ENCODE results near the gene PHPT1. TPM values are rescaled to one million over a fixed set of nuclear protein-coding genes. Genes with fewer than 3 reads are reported as not detected.

Gene PHPT1
- total RNA-seq, 1 donor: 105 TPM

DNA sequence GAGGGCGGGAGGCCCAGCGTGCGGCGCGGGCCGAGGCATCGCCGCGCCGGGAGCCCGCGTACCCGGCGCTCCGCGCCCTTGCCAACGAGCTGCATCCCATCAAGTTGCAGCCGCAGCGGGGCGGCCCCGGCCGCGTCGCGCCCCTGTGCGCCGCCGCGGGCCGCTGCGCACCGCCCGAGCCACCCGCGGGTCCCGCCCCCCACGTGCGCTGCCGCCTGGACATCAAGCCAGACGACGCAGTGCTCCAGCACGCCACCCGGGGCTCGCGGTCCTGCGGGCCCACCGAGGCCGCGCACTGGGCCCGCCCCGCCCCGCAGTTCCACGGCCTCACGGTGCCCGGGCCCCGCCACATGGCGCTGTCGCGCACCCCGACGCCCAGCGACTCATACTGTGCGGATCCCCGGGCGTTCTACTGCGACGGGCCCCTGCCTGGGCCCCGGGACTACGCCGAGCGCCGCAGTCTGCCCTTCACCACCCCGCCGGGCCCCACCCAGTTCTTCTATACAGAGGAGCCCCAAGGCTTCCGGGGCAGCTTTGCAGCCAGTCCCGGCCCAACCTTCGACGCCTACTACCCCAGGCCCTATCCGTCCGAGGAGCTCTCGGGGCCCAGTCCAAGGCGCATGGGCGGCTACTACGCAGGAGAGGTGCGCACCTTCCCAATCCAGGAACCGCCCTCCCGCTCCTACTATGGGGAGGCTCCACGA is 4.3 kb upstream of the PHPT1 start:
- H3K4me3 ChIP-seq (ENCODE audit: low read depth, low read length): no peak overlapping the region
- DNase-seq (ENCODE audit: low read depth): no peak
- no peak for TF ChIP-seq CTCF (IDR thresholded peaks at IDR 0.05; ENCODE audit: insufficient read depth, low read depth, low read length)

GRCh38 chr9:136845465-136846260 is 3.5 kb upstream of the PHPT1 start:
- no peak for TF ChIP-seq CTCF (IDR thresholded peaks at IDR 0.05; ENCODE audit: insufficient read depth, low read depth, low read length)
- no peak for DNase-seq (ENCODE audit: low read depth)
- H3K4me3 ChIP-seq (ENCODE audit: low read depth, low read length): no peak overlapping the region

GRCh38 chr9:136846376-136847087 is 2.7 kb upstream of the PHPT1 start:
- TF ChIP-seq CTCF (IDR thresholded peaks at IDR 0.05; ENCODE audit: insufficient read depth, low read depth, low read length): no peak
- no peak for DNase-seq (ENCODE audit: low read depth)
- H3K4me3 ChIP-seq (ENCODE audit: low read depth, low read length): no peak overlapping the region

- TF ChIP-seq CTCF (IDR thresholded peaks at IDR 0.05; ENCODE audit: insufficient read depth, low read depth, low read length): no peak
- peak overlapping the region; percentile 99 for H3K4me3 ChIP-seq (ENCODE audit: low read depth, low read length)
- peak; percentile 79 for DNase-seq (ENCODE audit: low read depth)
Measured at GRCh38 chr9:136847088-136847825, 2.0 kb upstream of the PHPT1 start.

DNA sequence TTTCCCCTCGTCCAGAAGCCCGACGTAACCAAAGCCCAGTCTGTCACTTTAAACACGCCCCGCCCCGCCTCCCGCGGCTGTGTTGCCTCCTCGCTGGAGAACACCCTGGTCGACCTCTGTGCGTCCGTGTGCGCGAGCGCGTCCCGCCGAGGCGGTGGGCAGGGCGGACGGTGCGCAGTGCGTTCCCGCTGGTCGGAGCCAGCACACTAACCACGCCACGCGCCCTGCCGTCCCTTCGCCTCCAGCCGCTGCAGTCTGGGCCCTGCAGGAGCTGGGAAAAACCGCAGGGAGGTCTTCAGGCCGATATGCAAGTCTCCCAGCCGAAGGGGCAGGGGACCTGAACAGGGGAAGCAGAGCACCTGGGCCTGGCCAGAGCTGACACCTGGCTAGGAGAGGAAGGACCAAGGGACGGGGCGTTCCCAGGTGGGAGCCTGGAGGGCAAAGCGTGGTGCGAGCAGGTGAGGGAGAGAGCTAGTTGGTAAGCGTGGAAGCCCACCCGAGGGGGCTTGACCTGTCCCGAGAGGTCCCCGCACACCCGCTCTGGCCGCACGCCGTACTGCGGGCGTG is 1.3 kb upstream of the PHPT1 start:
- no peak for TF ChIP-seq CTCF (IDR thresholded peaks at IDR 0.05; ENCODE audit: insufficient read depth, low read depth, low read length)
- peak; percentile 89 for DNase-seq (ENCODE audit: low read depth)

More for the DNA sequence above, 1.3 kb upstream of the PHPT1 start:
- H3K4me3 ChIP-seq (ENCODE audit: low read depth, low read length): peak overlapping the region; percentile 99
